Activated CD4-positive, alpha-beta T cell treated with anti-CD3 and anti-CD28 coated beads, Interleukin-2, amount 10 ng/mL, durations not matched to agents 24 days and 14 days (primary cell): ENCODE data around the gene AVP. TPM values are rescaled to one million over a fixed set of nuclear protein-coding genes. Genes with fewer than 3 reads are reported as not detected.
"Not testable (repeated sequence)": the region's sequence is repeated elsewhere in the genome, so short reads cannot be mapped to it uniquely, and the experiment has no call there.

Source experiments
- DNase-seq: peaks from one replicate; pipeline ENCODE4 v3.0.0; 2022
- H3K27ac Mint-ChIP-seq: one replicate; pipeline ENCODE4 v1.8.0; 2022; ENCODE audit warnings: mild to moderate bottlenecking, mixed read lengths
- H3K27me3 Mint-ChIP-seq: one replicate; pipeline ENCODE4 v1.8.0; 2022; ENCODE audit warnings: mixed read lengths
- H3K36me3 Mint-ChIP-seq: one replicate; pipeline ENCODE4 v1.8.0; 2022; ENCODE audit warnings: low read depth, mild to moderate bottlenecking, mixed read lengths
- H3K4me1 Mint-ChIP-seq: one replicate; pipeline ENCODE4 v1.8.0; 2021; ENCODE audit warnings: mixed read lengths
- H3K4me3 Mint-ChIP-seq: one replicate; pipeline ENCODE4 v1.8.0; 2022; ENCODE audit warnings: mild to moderate bottlenecking, moderate library complexity, mixed read lengths
- H3K9me3 Mint-ChIP-seq: one replicate; pipeline ENCODE4 v1.8.0; 2021; ENCODE audit warnings: mixed read lengths
- intact Hi-C: fragments of 100-400 bp; cut with micrococcal nuclease; formaldehyde crosslinking; loops from one replicate; pipeline ENCODE4 v1.15.1; 2023
- total RNA-seq: library from RNA; stranded (reverse); gene quantifications from 2 replicates; pipeline ENCODE4 v1.2.3, GENCODE V29; 2022

The AVP gene
- total RNA-seq, 1 donor from 2014 or later, result not detected

DNA sequence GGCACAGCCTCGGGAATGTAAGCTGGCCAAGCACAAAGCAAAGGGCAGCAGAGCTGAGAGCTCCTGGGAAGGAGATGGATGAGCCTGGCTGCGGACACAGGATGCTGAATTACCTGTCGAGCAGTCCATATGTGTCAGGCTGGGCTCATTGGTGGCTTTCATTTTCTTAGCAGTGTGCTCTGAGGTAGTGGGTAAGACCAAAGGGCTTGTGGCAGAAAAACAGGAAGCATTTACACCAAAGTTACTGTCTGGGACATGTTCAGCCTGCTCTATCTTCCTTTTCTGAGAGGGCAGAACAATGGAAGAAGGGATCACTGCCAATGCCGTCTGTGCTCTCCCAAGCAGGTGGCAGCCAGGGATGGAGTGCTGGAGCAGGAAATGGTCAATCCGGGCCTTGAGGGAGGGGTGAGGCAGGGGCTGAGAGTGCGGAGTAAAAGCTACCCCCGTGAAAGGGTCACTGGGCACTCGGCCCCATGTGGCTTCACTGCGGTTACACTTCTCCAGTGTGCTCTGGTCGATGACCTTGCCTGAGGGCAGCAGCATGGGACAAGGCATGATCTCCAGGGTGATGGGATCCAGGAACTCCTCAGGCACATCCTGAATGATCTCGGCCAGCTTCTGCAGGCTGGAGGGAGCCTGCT, 36.9 kb upstream of the AVP start:
- DNase-seq, result peak; percentile 79

DNA sequence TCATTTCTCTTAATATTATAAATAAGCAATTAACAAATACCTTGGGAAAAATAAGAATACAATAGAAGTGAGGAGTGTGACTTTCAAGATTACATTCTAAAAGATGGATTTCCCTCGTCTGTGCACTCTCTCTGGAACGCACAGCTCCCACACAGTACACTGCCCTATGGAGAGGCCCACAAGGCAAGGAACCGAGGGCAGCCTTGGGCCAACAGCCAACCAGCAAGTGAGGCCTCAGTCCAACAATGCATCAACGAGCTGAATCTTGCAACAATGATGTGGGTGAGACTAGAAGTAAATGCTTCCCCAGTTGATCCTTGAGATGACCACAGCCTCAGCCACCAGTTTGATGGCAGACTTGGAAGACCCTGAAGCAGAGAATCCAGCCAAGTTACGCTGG, 34.5 kb upstream of the AVP start:
- H3K27me3 Mint-ChIP-seq, result no peaks in the 10 kb centered on the region
- peaks cover 35% of the 10 kb centered on the region for H3K4me1 Mint-ChIP-seq
- intact Hi-C loops, result loop anchor here (5.0 kb wide), 1 partner anchor 37 kb away; the partner anchor contains the start of gene AVP
- H3K4me3 Mint-ChIP-seq, result no peak overlapping the region
- no peak overlapping the region for H3K27ac Mint-ChIP-seq
- no peaks in the 10 kb centered on the region for H3K9me3 Mint-ChIP-seq
- DNase-seq, result no peak
- H3K36me3 Mint-ChIP-seq, result peaks cover 38% of the 10 kb centered on the region

More for the DNA sequence above, 36.9 kb upstream of the AVP start:
- Mint-ChIP-seq H3K9me3 (no peaks in the 10 kb centered on the region), H3K36me3 (peaks cover 45% of the 10 kb centered on the region), H3K4me3 (peak overlapping the region; percentile 69), H3K4me1 (peaks cover 34% of the 10 kb centered on the region), H3K27ac (peak overlapping the region; percentile 82), H3K27me3 (no peaks in the 10 kb centered on the region)
- intact Hi-C loops, result no loop called here

DNA sequence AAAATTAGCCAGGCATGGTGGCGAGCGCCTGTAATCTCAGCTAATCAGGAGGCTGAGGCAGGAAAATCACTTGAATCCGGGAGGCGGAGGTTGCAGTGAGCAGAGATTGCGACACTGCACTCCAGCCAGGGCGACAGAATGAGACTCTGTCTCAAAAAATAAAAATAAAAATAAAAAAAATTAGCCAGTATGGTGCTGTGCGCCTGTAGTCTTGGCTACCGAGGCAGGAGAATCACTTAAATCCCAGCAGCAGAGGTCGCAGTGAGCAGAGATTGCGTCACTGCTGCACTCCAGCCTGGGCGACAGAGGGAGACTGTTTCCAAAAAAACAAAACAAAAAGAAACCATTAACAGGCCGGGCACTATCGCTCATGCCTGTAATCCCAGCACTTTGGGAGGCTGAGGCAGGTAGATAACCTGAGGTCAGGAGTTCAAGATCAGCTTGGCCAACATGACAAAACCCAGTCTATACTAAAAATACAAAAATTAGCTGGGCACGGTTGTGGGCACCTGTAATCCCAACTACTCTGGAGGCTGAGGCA, 33.4 kb upstream of the AVP start:
- peaks cover 37% of the 10 kb centered on the region for H3K36me3 Mint-ChIP-seq
- not testable (repeated sequence) for H3K4me3 Mint-ChIP-seq, H3K27ac Mint-ChIP-seq, H3K27me3 Mint-ChIP-seq, H3K9me3 Mint-ChIP-seq
- intact Hi-C loops, result loop anchor here (1.0 to 5.0 kb wide), 2 partner anchors 36 to 198 kb away; partner anchors contain the start of gene AVP
- H3K4me1 Mint-ChIP-seq, result peaks cover 29% of the 10 kb centered on the region
- peak; percentile 85 for DNase-seq

GRCh38 chr20:3116341-3116740, 31.8 kb upstream of the AVP start:
- no peak for DNase-seq
- Mint-ChIP-seq H3K9me3 (no peaks in the 10 kb centered on the region), H3K36me3 (peaks cover 31% of the 10 kb centered on the region), H3K4me1 (peaks cover 13% of the 10 kb centered on the region), H3K27ac (no peak overlapping the region), H3K4me3 (no peak overlapping the region), H3K27me3 (no peaks in the 10 kb centered on the region)
- intact Hi-C loops, result loop anchor here (5.0 kb wide), 1 partner anchor 34 kb away; the partner anchor contains the start of gene AVP

GRCh38 chr20:3115190-3116107, 30.9 kb upstream of the AVP start:
- DNase-seq, result peak; percentile 74
- no peaks in the 10 kb centered on the region for H3K9me3 Mint-ChIP-seq
- H3K27me3 Mint-ChIP-seq, result no peaks in the 10 kb centered on the region
- intact Hi-C loops, result loop anchor here (1.0 to 5.0 kb wide), 2 partner anchors 33 to 61 kb away; partner anchors contain the start of gene AVP
- H3K27ac Mint-ChIP-seq, result no peak overlapping the region
- H3K36me3 Mint-ChIP-seq, result peaks cover 24% of the 10 kb centered on the region
- peaks cover 5% of the 10 kb centered on the region for H3K4me1 Mint-ChIP-seq
- H3K4me3 Mint-ChIP-seq, result no peak overlapping the region

DNA sequence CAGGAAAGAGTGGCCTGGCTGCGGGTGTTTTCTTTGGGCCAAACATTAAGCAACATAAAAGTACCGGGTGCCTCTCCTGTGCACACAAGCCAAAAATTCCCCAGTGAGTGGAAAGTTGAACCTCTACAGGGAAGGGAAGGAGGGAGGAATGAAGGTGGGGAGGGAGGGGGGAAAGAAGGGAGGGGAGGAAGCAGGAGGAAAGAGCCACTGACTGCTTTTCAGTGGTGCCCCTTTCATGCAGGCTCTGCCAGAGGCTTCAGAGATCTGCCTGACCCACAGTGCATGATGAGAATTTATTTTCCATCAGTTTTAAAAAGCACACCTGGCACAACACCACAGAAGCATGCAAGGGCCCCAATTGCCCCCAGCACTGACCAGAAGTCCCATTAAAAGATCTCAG, 27.5 kb upstream of the AVP start:
- no peak for DNase-seq
- peaks cover 22% of the 10 kb centered on the region for H3K36me3 Mint-ChIP-seq
- H3K9me3 Mint-ChIP-seq, result no peaks in the 10 kb centered on the region
- H3K27ac Mint-ChIP-seq, result no peak overlapping the region
- no peak overlapping the region for H3K4me3 Mint-ChIP-seq
- H3K27me3 Mint-ChIP-seq, result no peaks in the 10 kb centered on the region
- intact Hi-C loops, result no loop called here
- H3K4me1 Mint-ChIP-seq, result peaks cover 3% of the 10 kb centered on the region

GRCh38 chr20:3111507-3111906, 27.0 kb upstream of the AVP start:
- Mint-ChIP-seq H3K4me3 (no peak overlapping the region), H3K27ac (no peak overlapping the region), H3K9me3 (no peaks in the 10 kb centered on the region), H3K4me1 (peaks cover 3% of the 10 kb centered on the region), H3K27me3 (no peaks in the 10 kb centered on the region), H3K36me3 (peaks cover 22% of the 10 kb centered on the region)
- intact Hi-C loops, result no loop called here
- no peak for DNase-seq

- Mint-ChIP-seq H3K27ac (no peak overlapping the region), H3K4me3 (no peak overlapping the region), H3K27me3 (no peaks in the 10 kb centered on the region), H3K36me3 (peaks cover 18% of the 10 kb centered on the region), H3K9me3 (no peaks in the 10 kb centered on the region), H3K4me1 (no peaks in the 10 kb centered on the region)
- intact Hi-C loops, result no loop called here
- DNase-seq, result no peak
Measured at GRCh38 chr20:3109350-3110302, 25.1 kb upstream of the AVP start.

DNA sequence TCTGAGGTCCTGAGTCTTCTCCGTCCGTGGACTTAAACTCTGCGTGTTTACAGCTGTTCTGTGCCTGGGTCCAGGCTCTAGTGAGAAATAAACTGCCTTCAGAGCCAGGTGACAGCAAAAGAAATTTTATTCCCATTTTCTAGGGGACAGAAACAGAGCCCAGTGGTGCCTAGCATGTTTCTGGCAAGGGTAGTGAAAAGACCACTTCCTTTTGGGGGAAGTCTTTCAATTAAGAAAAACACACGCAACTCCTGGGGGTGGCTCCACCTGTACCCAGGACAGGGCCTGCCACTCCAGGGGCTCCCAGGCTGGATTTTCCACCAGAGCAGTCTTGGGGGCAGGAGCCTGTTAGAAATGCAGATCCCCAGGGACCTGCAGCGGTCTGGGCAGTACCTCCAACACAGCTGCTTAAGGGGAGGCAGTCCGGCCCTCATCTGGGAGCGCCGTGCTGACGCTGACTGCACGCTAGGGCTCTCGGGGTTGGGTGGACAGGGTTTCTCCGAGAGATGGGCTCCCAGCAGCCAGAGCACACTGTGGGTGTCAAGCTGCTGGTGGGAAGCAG, 23.0 kb upstream of the AVP start:
- Mint-ChIP-seq H3K27me3 (no peaks in the 10 kb centered on the region), H3K9me3 (no peaks in the 10 kb centered on the region), H3K4me3 (no peak overlapping the region), H3K36me3 (peaks cover 10% of the 10 kb centered on the region), H3K27ac (no peak overlapping the region), H3K4me1 (peaks cover 6% of the 10 kb centered on the region)
- intact Hi-C loops, result no loop called here
- no peak for DNase-seq

DNA sequence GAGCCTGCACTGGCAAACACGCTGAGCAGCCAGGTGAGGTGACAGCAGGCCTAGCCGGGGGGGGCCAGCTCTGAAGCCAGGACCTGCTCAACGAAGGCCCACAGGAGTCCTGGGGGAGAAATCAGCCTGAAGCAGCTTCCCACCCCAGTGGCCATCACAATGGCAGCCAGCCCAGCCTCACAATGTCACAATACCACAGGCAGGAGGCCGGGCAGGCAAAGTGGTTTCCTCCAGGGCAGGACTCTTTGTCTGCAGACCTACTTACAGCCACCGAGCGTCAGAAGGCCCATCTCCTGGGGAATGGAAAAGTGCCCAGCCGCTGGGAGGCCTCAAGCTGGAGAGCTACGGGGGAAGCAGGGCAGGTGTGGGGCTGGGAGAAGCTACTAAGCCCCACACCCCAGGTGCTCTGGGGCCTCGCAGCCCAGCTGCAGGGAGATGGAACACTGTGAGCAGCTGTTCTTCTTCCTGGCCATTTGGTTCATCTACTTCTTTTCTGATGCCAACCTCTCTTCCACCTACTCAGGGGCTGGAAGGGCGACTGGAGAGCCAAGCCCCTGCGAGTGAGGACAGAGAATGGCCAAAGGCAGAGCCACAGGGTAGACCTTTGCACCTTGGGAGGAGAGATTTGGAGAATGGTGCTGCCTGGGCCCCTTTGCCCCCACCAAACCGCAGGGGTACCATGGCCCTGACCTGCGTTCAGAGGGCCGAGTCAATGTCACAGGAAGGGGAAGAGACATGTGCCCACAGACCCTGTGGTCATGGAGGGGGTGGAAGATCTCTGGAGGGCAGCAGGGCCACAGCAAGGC, 22.3 kb upstream of the AVP start:
- peaks cover 6% of the 10 kb centered on the region for H3K36me3 Mint-ChIP-seq
- no peak for DNase-seq
- intact Hi-C loops, result no loop called here
- no peaks in the 10 kb centered on the region for H3K27me3 Mint-ChIP-seq
- H3K27ac Mint-ChIP-seq, result no peak overlapping the region
- H3K4me3 Mint-ChIP-seq, result no peak overlapping the region
- peaks cover 13% of the 10 kb centered on the region for H3K4me1 Mint-ChIP-seq
- no peaks in the 10 kb centered on the region for H3K9me3 Mint-ChIP-seq

- no peaks in the 10 kb centered on the region for H3K9me3 Mint-ChIP-seq
- H3K27ac Mint-ChIP-seq, result no peak overlapping the region
Measured at GRCh38 chr20:3106185-3106584, 21.7 kb upstream of the AVP start.

DNA sequence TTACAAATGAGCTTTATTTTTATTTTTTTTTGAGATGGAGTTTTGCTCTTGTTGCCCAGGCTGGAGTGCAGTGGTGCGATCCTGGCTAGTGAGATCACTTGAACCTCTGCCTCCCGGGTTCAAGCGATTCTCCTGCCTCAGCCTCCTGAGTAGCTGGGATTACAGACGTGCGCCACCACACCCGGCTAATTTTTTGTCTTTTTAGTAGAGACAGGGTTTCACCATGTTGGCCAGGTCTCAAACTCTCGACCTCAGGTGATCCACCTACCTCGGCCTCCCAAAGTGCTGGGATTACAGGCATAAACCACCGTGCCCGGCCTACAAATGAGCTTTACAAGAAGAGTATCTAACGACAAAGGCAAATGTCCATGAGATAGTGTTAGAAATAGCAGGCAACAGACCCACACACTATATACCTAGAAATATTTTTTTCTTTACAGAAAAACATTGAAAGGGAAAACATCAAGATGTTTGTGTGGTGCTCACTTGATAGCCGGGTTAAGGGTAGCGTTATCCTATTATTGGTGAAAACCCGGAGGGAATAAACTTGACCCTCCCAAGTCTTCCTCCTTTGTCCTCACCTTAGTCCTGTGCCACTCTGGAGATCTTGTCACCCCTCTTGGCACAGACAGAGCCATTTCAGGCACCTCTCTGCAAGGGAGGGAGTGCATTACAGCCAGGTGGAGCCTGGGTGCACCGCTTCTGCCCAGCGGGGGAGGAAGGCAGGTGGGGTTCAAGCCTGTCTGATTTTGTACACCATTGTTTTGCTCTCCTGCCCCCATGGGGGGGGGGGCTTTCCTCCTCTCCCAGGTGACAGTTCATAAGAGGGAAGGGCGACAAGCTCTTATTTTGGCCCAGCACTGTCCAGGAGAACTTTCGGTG, 21.0 kb upstream of the AVP start:
- Mint-ChIP-seq H3K27me3 (peaks cover 2% of the 10 kb centered on the region), H3K4me3 (no peak overlapping the region), H3K27ac (no peak overlapping the region), H3K4me1 (peaks cover 15% of the 10 kb centered on the region), H3K9me3 (no peaks in the 10 kb centered on the region), H3K36me3 (no peaks in the 10 kb centered on the region)
- no peak for DNase-seq
- intact Hi-C loops, result no loop called here

More at GRCh38 chr20:3106185-3106584, 21.7 kb upstream of the AVP start:
- DNase-seq, result no peak
- intact Hi-C loops, result no loop called here
- H3K27me3 Mint-ChIP-seq, result no peaks in the 10 kb centered on the region
- peaks cover 15% of the 10 kb centered on the region for H3K4me1 Mint-ChIP-seq
- H3K36me3 Mint-ChIP-seq, result no peaks in the 10 kb centered on the region
- no peak overlapping the region for H3K4me3 Mint-ChIP-seq
